ENCODE data around the gene TCEANC2.
"Not testable (repeated sequence)": the region's sequence is repeated elsewhere in the genome, so short reads cannot be mapped to it uniquely, and the experiment has no call there.

Gene TCEANC2

GRCh38 chr1:54052934-54053744 lies at the start of gene TCEANC2, which contains the start of gene TMEM59:
TCEANC2 (plus strand) TSS chr1:54053608; CDS start chr1:54054423, 815 bp downstream.
TMEM59 (minus strand) TSS chr1:54053204; CDS start chr1:54053188, 16 bp downstream.
- peak; percentile 99 to 100 (median 99) for DNase-seq

- DNase-seq: not testable (repeated sequence)
Observed at GRCh38 chr1:54003750-54004480, 49.5 kb upstream of the TCEANC2 start.

GRCh38 chr1:54004481-54005049 lies 48.8 kb upstream of the TCEANC2 start:
- DNase-seq: no peak

GRCh38 chr1:54006508-54006907 lies 46.9 kb upstream of the TCEANC2 start:
- DNase-seq: no peak

GRCh38 chr1:54007613-54008012 lies 45.8 kb upstream of the TCEANC2 start:
- no peak for DNase-seq

- DNase-seq: no peak
Observed at GRCh38 chr1:54008876-54009275, 44.5 kb upstream of the TCEANC2 start.

- DNase-seq: no peak
Observed at GRCh38 chr1:54009406-54009805, 44.0 kb upstream of the TCEANC2 start.

GRCh38 chr1:54010415-54011117 lies 42.8 kb upstream of the TCEANC2 start:
- DNase-seq: no peak

GRCh38 chr1:54011316-54012007 lies 41.9 kb upstream of the TCEANC2 start:
- DNase-seq: no peak

GRCh38 chr1:54012008-54012325 lies 41.4 kb upstream of the TCEANC2 start:
- no peak for DNase-seq

GRCh38 chr1:54012863-54013262 lies 40.5 kb upstream of the TCEANC2 start:
- no peak for DNase-seq

- DNase-seq: no peak
Observed at GRCh38 chr1:54013393-54014008, 39.9 kb upstream of the TCEANC2 start.

- no peak for DNase-seq
Observed at GRCh38 chr1:54014009-54014629, 39.3 kb upstream of the TCEANC2 start.

GRCh38 chr1:54016343-54017282 lies 36.8 kb upstream of the TCEANC2 start:
- no peak for DNase-seq

GRCh38 chr1:54017979-54018378 lies 35.4 kb upstream of the TCEANC2 start, which contains the start of gene LDLRAD1:
LDLRAD1 (minus strand) TSS chr1:54018186; CDS start chr1:54018112, 74 bp downstream.
- DNase-seq: no peak

GRCh38 chr1:54018635-54019034 lies 34.8 kb upstream of the TCEANC2 start:
- no peak for DNase-seq

- DNase-seq: not testable (repeated sequence)
Observed at GRCh38 chr1:54019562-54020176, 33.7 kb upstream of the TCEANC2 start.

GRCh38 chr1:54024358-54024757 lies 29.1 kb upstream of the TCEANC2 start:
- no peak for DNase-seq

- not testable (repeated sequence) for DNase-seq
Observed at GRCh38 chr1:54024811-54025210, 28.6 kb upstream of the TCEANC2 start.

GRCh38 chr1:54027848-54028247 lies 25.6 kb upstream of the TCEANC2 start:
- DNase-seq: no peak
